Measurements from ENCODE around the gene THAP4.

THAP4 gene

DNA sequence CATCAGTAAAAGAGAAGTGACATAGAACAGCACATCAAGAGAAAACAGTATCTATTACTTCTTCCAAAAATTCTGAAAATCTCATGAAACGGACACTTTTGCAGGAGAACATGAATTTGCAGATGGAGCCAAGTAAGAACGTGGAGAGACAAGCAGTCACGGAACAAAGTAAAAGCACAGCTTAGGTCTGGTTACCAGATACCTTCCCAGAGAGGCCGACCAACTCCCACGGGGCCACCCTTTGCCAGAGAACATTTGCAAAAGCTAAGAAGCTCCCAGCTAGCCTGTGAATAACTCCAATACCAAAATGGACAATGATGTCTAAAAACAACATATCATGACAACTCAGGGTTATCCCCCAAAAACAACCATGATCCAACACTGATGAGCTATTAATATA lies 38.9 kb downstream of the THAP4 start:
- Histone ChIP-seq H3K9ac (ENCODE audit: low read length) (no peak overlapping the region), H3K9me3 (ENCODE audit: insufficient read depth, low read length) (no peaks in the 10 kb centered on the region), H3K4me2 (ENCODE audit: low read length) (no peak overlapping the region), H3K36me3 (replicated peaks; ENCODE audit: low read depth, low read length) (no peaks in the 10 kb centered on the region), H3K79me2 (ENCODE audit: low read length) (no peaks in the 10 kb centered on the region), H3K27ac (ENCODE audit: low read length) (no peak overlapping the region), H2AFZ (ENCODE audit: low read depth, low read length) (no peak overlapping the region), H3K4me3 (ENCODE audit: low read length) (no peak overlapping the region), H4K20me1 (ENCODE audit: insufficient read depth, low read length) (no peaks in the 10 kb centered on the region), H3K4me1 (ENCODE audit: low read length) (no peaks in the 10 kb centered on the region), H3K27me3 (ENCODE audit: low read depth, low read length) (no peaks in the 10 kb centered on the region)
- TF ChIP-seq EZH2phosphoT487 (IDR thresholded peaks at IDR 0.05; ENCODE audit: low read depth) (no peak), CTCF (IDR thresholded peaks at IDR 0.05; ENCODE audit: low read depth, low read length) (no peak)

- H3K27me3 ChIP-seq (ENCODE audit: low read depth, low read length): no peaks in the 10 kb centered on the region
- no peaks in the 10 kb centered on the region for H3K9me3 ChIP-seq (ENCODE audit: insufficient read depth, low read length)
- no peak overlapping the region for H3K27ac ChIP-seq (ENCODE audit: low read length)
- H2AFZ ChIP-seq (ENCODE audit: low read depth, low read length): no peak overlapping the region
- no peak overlapping the region for H3K4me2 ChIP-seq (ENCODE audit: low read length)
- no peaks in the 10 kb centered on the region for H3K79me2 ChIP-seq (ENCODE audit: low read length)
- H3K4me1 ChIP-seq (ENCODE audit: low read length): no peaks in the 10 kb centered on the region
- H3K4me3 ChIP-seq (ENCODE audit: low read length): no peak overlapping the region
- no peak for TF ChIP-seq EZH2phosphoT487 (IDR thresholded peaks at IDR 0.05; ENCODE audit: low read depth)
- no peaks in the 10 kb centered on the region for H3K36me3 ChIP-seq (replicated peaks; ENCODE audit: low read depth, low read length)
- no peak overlapping the region for H3K9ac ChIP-seq (ENCODE audit: low read length)
- no peaks in the 10 kb centered on the region for H4K20me1 ChIP-seq (ENCODE audit: insufficient read depth, low read length)
Observed at GRCh38 chr2:241597561-241597960, 39.4 kb downstream of the THAP4 start.

GRCh38 chr2:241595600-241596140 lies 41.3 kb downstream of the THAP4 start:
- no peaks in the 10 kb centered on the region for H3K36me3 ChIP-seq (replicated peaks; ENCODE audit: low read depth, low read length)
- no peak overlapping the region for H3K9ac ChIP-seq (ENCODE audit: low read length)
- no peaks in the 10 kb centered on the region for H4K20me1 ChIP-seq (ENCODE audit: insufficient read depth, low read length)

DNA sequence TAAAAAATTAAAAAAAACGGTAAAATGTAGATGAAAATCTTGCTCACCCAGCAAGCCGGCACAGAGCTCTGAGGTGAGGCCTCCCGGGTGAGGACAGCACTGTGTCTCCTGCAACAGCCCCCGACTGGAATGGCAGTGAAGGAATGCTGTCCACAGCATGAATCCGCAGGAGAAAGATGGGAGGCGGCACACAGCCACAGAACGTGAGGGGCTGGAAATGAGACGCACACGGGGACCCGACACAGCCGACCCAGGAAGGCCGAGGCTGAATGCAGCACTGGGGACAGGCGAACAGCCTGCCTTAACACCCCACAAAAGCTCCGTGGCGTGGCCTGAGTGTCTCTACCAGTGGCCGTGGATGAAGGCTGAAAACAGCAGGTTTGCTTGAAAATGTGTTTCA lies 43.7 kb downstream of the THAP4 start:
- no peaks in the 10 kb centered on the region for H4K20me1 ChIP-seq (ENCODE audit: insufficient read depth, low read length)
- no peak overlapping the region for H3K4me3 ChIP-seq (ENCODE audit: low read length)
- no peak overlapping the region for H3K9ac ChIP-seq (ENCODE audit: low read length)
- no peak for TF ChIP-seq EZH2phosphoT487 (IDR thresholded peaks at IDR 0.05; ENCODE audit: low read depth)
- TF ChIP-seq CTCF (IDR thresholded peaks at IDR 0.05; ENCODE audit: low read depth, low read length): no peak
- H3K4me1 ChIP-seq (ENCODE audit: low read length): no peaks in the 10 kb centered on the region
- no peaks in the 10 kb centered on the region for H3K9me3 ChIP-seq (ENCODE audit: insufficient read depth, low read length)
- H3K4me2 ChIP-seq (ENCODE audit: low read length): no peak overlapping the region
- H3K79me2 ChIP-seq (ENCODE audit: low read length): no peaks in the 10 kb centered on the region
- H3K27ac ChIP-seq (ENCODE audit: low read length): no peak overlapping the region
- peaks cover 4% of the 10 kb centered on the region for H3K36me3 ChIP-seq (replicated peaks; ENCODE audit: low read depth, low read length)
- H2AFZ ChIP-seq (ENCODE audit: low read depth, low read length): no peak overlapping the region
- H3K27me3 ChIP-seq (ENCODE audit: low read depth, low read length): no peaks in the 10 kb centered on the region

More at GRCh38 chr2:241595600-241596140, 41.3 kb downstream of the THAP4 start:
- Histone ChIP-seq H3K4me1 (ENCODE audit: low read length) (no peaks in the 10 kb centered on the region), H3K79me2 (ENCODE audit: low read length) (no peaks in the 10 kb centered on the region), H2AFZ (ENCODE audit: low read depth, low read length) (no peak overlapping the region), H3K27me3 (ENCODE audit: low read depth, low read length) (no peaks in the 10 kb centered on the region), H3K9me3 (ENCODE audit: insufficient read depth, low read length) (no peaks in the 10 kb centered on the region), H3K4me3 (ENCODE audit: low read length) (no peak overlapping the region), H3K27ac (ENCODE audit: low read length) (no peak overlapping the region), H3K4me2 (ENCODE audit: low read length) (no peak overlapping the region)
- no peak for TF ChIP-seq CTCF (IDR thresholded peaks at IDR 0.05; ENCODE audit: low read depth, low read length)
